ENCODE data around the gene OR10A4. TPM values are rescaled to one million over a fixed set of nuclear protein-coding genes. Genes with fewer than 3 reads are reported as not detected.
A peak's percentile ranks its signal among the peaks of the same experiment; 100 is the strongest.
"Not testable (repeated sequence)": the region's sequence is repeated elsewhere in the genome, so short reads cannot be mapped to it uniquely, and the experiment has no call there.

The OR10A4 gene
- total RNA-seq, 1 donor from 2014 or later, result not detected

DNA sequence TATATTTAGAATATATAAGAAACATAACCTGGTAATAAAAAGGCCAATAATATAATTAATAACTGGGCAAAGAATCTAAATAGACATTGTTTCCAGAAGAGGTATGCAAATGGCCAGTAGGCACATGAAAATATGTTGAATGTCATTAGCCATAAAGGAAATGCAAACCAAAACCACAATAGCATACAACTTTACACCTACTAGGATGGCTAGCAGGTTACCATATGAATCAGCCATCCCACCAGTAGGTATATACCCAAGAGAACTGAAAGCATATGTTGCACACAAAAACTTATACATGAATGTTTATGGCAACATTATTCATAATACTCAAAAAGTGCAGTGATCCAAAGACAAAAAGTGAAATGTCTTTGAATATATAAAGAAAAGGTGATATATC lies 18.6 kb downstream of the OR10A4 start:
- no peak for DNase-seq (ENCODE audit: low spot score)

GRCh38 chr11:6898911-6899310 lies 22.5 kb downstream of the OR10A4 start:
- no peak for DNase-seq (ENCODE audit: low spot score)

DNA sequence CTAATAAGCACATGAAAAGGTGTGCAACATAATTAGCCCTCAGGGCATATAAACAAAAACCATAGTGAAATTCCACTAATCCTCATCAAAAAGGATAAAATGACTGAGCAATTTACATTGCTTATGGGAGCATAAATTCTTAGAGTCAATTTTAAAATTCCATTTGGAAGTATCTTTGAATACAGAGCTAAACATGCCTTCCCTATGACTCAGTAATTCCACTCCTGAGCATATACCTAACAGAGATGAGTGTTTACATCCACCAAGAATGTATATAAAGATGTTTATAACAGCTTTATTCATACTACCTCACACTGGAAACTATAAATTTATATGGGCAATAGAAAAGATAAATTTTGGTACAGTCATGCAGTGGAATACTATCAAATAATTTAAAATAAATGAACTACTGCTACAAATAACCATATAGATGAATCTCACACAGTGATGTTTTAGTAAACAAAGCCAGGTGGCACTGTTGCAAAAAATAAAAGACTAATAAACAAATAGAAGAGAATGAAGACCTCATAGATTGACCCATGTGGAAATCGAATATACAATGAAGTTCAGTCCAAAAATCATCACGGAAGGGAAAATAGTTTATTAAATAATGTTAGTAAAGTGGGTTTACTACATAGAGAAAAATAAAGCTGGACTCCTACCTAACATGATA lies 24.0 kb downstream of the OR10A4 start:
- DNase-seq (ENCODE audit: low spot score), result no peak

GRCh38 chr11:6904804-6905203 lies 28.4 kb downstream of the OR10A4 start:
- DNase-seq (ENCODE audit: low spot score), result not testable (repeated sequence)

GRCh38 chr11:6911378-6911777 lies 35.0 kb downstream of the OR10A4 start:
- no peak for DNase-seq (ENCODE audit: low spot score)

GRCh38 chr11:6911948-6912347 lies 35.5 kb downstream of the OR10A4 start:
- DNase-seq (ENCODE audit: low spot score), result no peak

DNA sequence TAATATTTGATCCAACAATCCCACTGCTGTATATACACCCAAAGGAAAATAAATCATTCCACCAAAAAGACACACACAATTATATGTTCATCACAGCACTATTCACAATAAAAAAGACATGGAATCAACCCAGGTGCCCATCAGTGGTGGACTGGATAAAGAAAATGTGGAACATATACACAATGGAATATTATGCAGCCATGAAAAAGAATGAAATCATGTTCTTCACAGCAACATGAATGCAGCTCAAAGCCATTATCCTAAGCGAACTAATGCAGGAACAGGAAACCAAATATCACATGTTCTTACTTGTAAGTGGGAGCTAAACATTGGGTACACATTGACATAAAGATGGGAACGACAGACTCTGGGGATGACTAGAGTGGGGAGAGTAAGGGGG lies 43.3 kb downstream of the OR10A4 start:
- DNase-seq (ENCODE audit: low spot score), result no peak

DNA sequence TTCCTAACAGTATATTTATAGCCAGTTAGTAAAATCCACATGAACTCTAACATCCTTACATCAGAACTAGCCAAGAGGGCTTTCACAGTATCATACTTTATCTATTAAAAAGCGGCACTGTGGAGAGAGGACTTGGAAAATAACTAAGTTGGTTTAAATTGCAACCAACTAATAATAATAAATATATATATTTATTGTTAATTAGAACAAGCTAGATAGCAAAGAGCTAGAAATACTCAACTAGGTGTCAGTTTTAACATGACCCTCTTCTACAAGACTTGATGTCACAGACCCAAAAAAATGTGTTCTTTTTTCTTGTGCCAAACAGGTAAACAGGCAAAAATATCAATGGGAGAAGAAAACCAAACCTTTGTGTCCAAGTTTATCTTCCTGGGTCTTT lies 44.3 kb downstream of the OR10A4 start, which contains the start of gene OR2D3:
Gene OR2D3 (plus strand): TSS at position 301 of the 400 bp plus-strand sequence. CDS start 0 bp downstream, at position 301.
- no peak for DNase-seq (ENCODE audit: low spot score)

DNA sequence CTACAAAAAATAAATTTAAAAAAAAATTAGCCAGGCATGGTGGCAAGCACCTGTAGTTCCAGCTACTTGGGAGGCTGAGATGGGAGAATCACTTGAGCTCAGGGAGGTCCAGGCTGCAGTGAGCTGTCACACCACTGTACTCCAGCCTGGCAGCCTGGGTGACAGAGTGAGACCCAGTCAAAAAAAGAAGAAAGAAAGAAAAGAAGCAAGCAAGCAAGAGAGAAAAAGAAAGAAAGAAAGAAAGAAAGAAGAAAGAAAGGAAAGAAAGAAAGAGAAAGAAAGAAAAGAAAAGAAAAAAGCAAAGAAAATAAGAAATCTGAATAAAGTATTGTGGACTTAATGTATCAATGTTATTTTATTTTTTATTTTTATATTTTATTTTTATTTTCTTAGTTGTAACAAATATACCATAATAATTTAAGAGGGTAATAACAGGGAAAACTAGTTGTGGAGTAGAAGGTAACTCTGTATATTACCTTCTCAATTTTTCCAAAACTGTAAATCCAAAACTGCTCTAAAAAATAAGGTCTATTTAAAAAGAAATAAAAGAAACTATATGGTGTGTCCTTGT lies 48.7 kb downstream of the OR10A4 start:
- no peak for DNase-seq (ENCODE audit: low spot score)

DNA sequence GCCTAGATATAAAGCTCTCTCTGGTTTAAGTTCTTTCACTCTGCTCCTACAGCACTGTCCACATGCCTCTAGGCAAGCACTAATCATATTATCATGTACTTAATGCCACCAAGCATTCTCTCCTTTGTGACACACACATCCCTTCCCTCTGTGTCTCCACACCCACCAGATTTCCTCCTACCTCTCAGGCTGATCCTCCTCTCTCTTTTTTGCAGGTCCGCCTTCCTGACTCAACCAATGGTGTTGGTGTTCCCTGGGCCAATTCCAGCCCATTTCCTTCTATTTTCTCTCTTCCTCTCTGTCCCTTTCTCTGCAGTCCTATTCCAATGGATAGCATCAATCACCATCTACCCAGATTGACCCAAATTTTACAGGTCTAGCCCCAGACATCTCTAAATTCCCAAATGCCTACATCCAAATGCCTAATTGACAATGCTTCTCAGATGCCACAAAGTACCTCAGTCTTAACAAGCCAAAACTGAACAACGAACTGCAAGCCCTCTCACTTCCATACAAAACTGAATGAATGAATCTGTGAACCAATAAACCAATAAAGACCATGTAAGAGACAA lies 49.3 kb downstream of the OR10A4 start:
- no peak for DNase-seq (ENCODE audit: low spot score)

GRCh38 chr11:6926208-6927029 lies 50.0 kb downstream of the OR10A4 start, which contains the start of gene ZNF215:
Gene ZNF215, plus strand, starts transcription at chr11:6926426. Its CDS starts 5,847 bp downstream, at chr11:6932273.
- peak; percentile 79 for DNase-seq (ENCODE audit: low spot score)

DNA sequence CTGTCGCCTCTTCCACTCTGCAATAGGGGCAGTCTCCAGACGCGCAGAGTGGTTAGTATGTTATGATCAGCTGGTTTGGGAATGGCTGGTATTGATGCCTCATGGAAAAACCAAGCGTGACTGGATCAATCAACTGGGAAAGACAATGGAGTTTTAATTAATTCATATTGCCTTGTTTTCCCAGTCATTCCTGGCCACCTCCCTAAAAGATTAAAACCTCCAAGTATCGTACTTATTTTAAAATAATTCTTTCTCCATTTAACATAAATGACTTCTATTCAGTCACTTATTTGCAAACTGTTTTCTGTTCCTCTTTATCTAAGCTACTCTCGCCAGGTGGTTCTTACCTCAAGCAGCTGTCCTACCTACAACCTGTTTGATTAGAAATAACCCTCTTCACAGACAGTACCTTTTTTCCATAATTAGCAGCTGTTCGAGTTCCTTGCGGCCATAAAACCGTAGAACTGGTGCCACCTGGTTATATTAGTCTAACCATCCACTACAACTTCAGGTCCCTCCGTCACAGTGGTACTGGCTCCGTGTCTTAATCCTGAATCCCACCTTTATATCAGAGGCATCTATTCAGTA lies 50.7 kb downstream of the OR10A4 start:
- no peak for DNase-seq (ENCODE audit: low spot score)

Other genes with a start within 250 kb of the OR10A4 start
- 26.0 TPM for gene DCHS1, start 220.8 kb upstream of the OR10A4 start, total RNA-seq
- gene MRPL17, start 193.3 kb upstream of the OR10A4 start, total RNA-seq, result 50.2 TPM
- gene OR2AG2, start 104.6 kb upstream of the OR10A4 start, total RNA-seq, result 1.7 TPM
- not detected for gene OR2AG1, start 93.6 kb upstream of the OR10A4 start, total RNA-seq
- 0.68 TPM for gene OR6A2, start 76.9 kb upstream of the OR10A4 start, total RNA-seq
- not detected for gene OR10A5, start 30.9 kb upstream of the OR10A4 start, total RNA-seq
- not detected for gene OR10A2, start 13.6 kb upstream of the OR10A4 start, total RNA-seq
- 1.0 TPM for gene OR2D2, start 15.9 kb downstream of the OR10A4 start, total RNA-seq
- gene OR2D3, start 44.4 kb downstream of the OR10A4 start, total RNA-seq, result not detected
- 9.6 TPM for gene ZNF215, start 49.8 kb downstream of the OR10A4 start, total RNA-seq
- gene ZNF214, start 143.7 kb downstream of the OR10A4 start, total RNA-seq, result 4.3 TPM
- gene NLRP14, start 143.9 kb downstream of the OR10A4 start, total RNA-seq, result 0.57 TPM
- not detected for gene RBMXL2, start 212.4 kb downstream of the OR10A4 start, total RNA-seq

Data from ureter (tissue), 1 donor.